Measurements from ENCODE around the gene GABRA4.

The GABRA4 gene

DNA sequence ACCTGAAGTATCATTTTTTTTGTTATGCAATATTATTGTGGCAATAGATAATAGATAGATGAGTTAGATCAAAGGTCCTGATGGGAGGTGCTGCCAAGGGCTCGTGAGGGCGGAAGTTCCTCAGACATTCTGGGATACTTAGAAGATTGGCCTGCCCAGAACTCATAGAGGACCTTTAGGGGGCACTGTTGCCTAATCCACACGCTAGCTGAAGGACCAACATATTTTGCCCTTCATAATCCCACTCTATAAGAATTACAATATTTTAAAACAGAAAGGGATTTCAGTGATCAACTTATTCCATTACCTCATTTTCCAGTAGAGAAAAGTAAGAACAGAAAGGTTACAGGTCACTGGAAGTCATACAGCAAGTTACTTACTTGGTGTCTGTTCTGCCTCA is 61.4 kb downstream of the GABRA4 start:
- H3K4me1 ChIP-seq (ENCODE audit: insufficient read depth, low read length): no peaks in the 10 kb centered on the region
- no peaks in the 10 kb centered on the region for H3K36me3 ChIP-seq (ENCODE audit: insufficient read depth, low read length)
- H3K9ac ChIP-seq (ENCODE audit: low read depth, low read length): no peak overlapping the region
- H3K9me3 ChIP-seq (ENCODE audit: control insufficient read depth, insufficient read depth, low read length): no peaks in the 10 kb centered on the region

DNA sequence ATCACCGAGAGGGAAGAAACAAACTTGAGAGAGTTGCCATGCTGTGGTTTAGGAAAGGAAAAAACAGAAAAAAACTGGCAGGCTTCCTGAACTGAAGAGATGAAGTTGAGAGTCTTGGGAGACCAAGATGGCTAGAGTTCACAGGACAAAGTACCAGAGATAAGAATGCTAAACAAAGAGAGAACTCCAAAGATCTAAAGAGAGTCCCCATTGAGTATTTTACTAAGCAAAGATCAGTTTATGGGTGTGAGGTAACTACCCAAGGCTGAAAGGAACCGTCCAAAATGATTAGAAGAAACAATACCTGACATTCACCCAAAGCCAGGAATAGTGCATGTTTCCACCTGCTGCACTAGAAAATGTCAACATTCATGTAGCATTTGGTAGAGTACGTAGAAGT is 62.5 kb downstream of the GABRA4 start:
- no peak overlapping the region for H3K9ac ChIP-seq (ENCODE audit: low read depth, low read length)
- H3K4me1 ChIP-seq (ENCODE audit: insufficient read depth, low read length): no peaks in the 10 kb centered on the region
- no peaks in the 10 kb centered on the region for H3K36me3 ChIP-seq (ENCODE audit: insufficient read depth, low read length)
- H3K9me3 ChIP-seq (ENCODE audit: control insufficient read depth, insufficient read depth, low read length): no peaks in the 10 kb centered on the region

DNA sequence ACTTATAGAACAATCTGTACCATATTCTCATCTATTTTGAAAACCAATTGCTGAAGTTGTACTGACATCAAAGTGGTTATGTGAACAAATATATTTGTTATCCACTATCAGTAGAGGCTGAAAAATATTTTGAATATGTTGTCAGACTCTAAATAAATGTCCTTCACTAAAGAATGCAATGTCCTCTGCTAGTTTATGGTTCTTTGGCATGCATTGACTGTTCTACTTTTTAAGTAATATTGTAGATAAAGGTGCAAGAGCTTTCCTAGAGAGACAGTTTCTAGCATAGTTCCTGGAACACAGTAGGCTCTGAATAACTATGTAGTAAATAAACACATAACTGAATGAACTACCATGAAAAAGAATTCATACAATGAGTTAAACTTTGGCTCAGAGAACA is 66.2 kb downstream of the GABRA4 start:
- Histone ChIP-seq H3K4me1 (ENCODE audit: insufficient read depth, low read length) (no peaks in the 10 kb centered on the region), H3K36me3 (ENCODE audit: insufficient read depth, low read length) (no peaks in the 10 kb centered on the region), H3K9me3 (ENCODE audit: control insufficient read depth, insufficient read depth, low read length) (no peaks in the 10 kb centered on the region), H3K9ac (ENCODE audit: low read depth, low read length) (no peak overlapping the region)

DNA sequence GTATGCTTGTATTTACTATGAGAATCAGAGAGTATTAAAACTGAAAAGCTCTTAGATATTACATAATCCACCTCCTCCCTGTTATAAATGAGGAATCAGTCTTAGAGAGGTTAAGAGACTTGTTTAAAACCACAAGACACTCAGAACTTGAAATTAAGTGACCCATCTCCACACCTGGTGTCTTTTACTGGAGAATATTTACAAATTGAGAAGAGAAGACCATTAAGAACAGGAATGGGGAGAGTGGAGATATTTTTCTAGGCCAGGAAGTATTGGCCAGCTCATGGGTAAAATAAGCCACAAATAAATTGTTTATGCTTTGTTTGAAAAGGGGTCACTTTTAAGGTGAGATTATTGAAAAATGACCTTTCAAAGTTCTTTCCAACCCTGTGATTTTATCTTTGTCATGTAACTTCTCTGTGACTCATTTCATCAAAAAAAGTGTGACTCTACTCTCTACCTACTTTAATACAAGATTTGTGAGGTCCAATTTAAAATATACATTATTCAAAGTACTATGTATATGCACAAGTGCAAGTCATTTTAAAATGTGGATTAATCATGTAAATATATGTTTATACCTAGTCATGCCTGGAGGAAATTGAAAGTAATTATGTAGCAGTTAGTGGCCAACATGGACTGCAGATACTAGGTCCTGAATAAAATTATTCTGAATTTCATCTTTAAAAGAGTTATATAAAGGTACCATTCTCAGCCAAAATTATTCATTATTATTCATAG is 68.4 kb downstream of the GABRA4 start:
- H3K9me3 ChIP-seq (ENCODE audit: control insufficient read depth, insufficient read depth, low read length): no peaks in the 10 kb centered on the region
- no peaks in the 10 kb centered on the region for H3K4me1 ChIP-seq (ENCODE audit: insufficient read depth, low read length)
- H3K36me3 ChIP-seq (ENCODE audit: insufficient read depth, low read length): no peaks in the 10 kb centered on the region
- no peak overlapping the region for H3K9ac ChIP-seq (ENCODE audit: low read depth, low read length)

DNA sequence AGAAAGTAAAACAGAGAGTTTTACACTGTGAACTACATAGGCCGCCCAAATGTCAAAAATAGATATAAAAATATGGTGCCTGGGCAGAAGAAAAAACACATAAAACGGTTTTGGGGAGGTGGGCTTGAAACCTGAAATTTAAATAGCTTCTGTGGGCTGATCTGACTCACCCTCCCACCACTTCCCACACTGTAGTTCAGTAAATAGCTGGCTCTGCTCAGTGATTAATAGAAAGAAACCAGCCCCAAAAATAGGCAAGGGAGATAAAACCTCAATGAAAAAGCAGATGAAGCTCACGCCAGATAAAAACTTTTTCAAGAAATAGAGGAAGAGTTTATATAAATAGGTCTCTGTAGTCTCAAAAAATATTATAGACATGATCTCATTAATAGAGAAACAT is 71.2 kb downstream of the GABRA4 start:
- Histone ChIP-seq H3K9me3 (ENCODE audit: control insufficient read depth, insufficient read depth, low read length) (no peaks in the 10 kb centered on the region), H3K36me3 (ENCODE audit: insufficient read depth, low read length) (no peaks in the 10 kb centered on the region), H3K9ac (ENCODE audit: low read depth, low read length) (no peak overlapping the region), H3K4me1 (ENCODE audit: insufficient read depth, low read length) (no peaks in the 10 kb centered on the region)

DNA sequence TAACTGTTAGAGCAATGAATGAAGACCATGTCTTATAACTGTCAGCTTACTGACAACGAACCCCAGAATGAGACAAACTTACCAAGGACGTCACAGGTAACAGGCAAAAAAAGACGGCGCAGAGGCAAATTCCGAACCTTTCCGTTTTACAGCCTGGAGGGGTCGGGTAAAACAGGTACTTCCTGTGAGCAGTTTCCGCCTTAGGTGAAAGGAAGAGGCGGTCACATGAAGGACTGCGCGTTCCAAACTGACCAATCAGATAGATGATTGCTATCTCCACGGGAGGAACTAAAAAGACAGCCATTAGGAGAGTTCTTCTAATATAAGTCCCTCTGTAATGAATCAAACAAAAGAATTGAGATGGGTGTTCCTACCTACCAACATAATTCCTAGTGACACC is 84.3 kb downstream of the GABRA4 start, which contains the start of gene COX7B2:
Gene COX7B2 (minus strand): TSS at position 168 of the 400 bp plus-strand sequence. CDS start 174,053 bp downstream, outside the sequence.
- H3K4me1 ChIP-seq (ENCODE audit: insufficient read depth, low read length): no peaks in the 10 kb centered on the region
- H3K36me3 ChIP-seq (ENCODE audit: insufficient read depth, low read length): no peaks in the 10 kb centered on the region
- H3K9ac ChIP-seq (ENCODE audit: low read depth, low read length): no peak within 1 kb of the TSS
- no peaks in the 10 kb centered on the region for H3K9me3 ChIP-seq (ENCODE audit: control insufficient read depth, insufficient read depth, low read length)

DNA sequence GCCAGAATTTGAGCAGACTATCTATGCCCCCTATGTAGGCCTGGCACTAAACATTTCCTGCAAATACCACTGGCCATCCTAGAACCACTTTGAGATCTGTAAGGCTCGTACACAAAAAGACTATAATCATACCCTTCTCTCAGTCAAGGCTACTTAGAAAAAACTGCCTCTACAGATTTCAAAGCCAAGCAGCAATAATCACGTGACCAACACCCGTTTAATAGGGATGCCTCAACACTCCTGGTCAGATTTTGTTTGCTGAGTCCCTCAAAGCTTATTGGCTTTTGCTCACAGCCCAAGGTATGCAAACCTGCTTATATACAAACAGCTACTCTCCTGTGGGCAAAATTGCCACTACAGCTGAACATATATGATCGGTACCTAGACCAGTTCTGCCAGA is 85.2 kb downstream of the GABRA4 start:
- Histone ChIP-seq H3K4me1 (ENCODE audit: insufficient read depth, low read length) (no peaks in the 10 kb centered on the region), H3K9ac (ENCODE audit: low read depth, low read length) (no peak overlapping the region), H3K9me3 (ENCODE audit: control insufficient read depth, insufficient read depth, low read length) (no peaks in the 10 kb centered on the region), H3K36me3 (ENCODE audit: insufficient read depth, low read length) (no peaks in the 10 kb centered on the region)

DNA sequence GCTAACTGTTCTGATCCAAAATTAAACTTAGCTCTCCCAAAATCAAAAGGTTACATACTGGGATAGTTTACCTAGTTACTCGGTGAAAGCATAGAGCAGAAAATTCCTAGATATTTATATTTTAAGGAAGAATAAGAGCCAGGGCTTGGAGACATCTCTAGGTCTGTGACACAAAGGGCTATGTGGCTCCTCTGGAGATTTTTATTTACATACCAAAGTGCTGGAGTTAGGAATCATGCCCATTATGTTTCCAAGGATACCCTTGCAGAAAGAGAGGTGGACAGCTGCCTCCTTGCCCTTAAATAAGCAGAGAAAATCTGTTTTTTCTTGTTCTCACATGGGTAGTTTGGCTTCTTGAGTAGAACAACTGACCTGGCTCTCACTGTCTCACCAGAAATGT is 93.3 kb downstream of the GABRA4 start:
- no peak overlapping the region for H3K9ac ChIP-seq (ENCODE audit: low read depth, low read length)
- H3K36me3 ChIP-seq (ENCODE audit: insufficient read depth, low read length): no peaks in the 10 kb centered on the region
- H3K9me3 ChIP-seq (ENCODE audit: control insufficient read depth, insufficient read depth, low read length): no peaks in the 10 kb centered on the region

DNA sequence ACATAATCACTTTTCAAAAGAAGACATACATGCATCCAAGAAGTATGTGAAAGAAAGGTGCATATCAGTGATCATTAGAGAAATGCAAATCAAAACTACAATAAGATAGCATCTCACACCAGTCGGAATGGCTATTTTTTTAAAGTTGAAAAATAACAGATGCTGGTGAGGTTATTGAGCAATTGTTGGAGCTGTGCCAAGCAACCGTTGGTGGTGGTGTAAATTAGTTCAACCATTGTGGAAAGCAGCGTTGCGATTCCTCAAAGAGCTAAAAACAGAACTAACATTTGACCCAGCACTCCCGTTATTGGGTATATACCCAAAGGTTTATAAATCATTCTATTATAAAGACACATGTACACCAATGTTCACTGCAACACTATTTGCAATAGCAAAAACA is 98.6 kb downstream of the GABRA4 start:
- H3K9me3 ChIP-seq (ENCODE audit: control insufficient read depth, insufficient read depth, low read length): no peaks in the 10 kb centered on the region
- no peak overlapping the region for H3K9ac ChIP-seq (ENCODE audit: low read depth, low read length)
- no peaks in the 10 kb centered on the region for H3K36me3 ChIP-seq (ENCODE audit: insufficient read depth, low read length)
- H3K4me1 ChIP-seq (ENCODE audit: insufficient read depth, low read length): no peaks in the 10 kb centered on the region

More for the DNA sequence above, 93.3 kb downstream of the GABRA4 start:
- no peaks in the 10 kb centered on the region for H3K4me1 ChIP-seq (ENCODE audit: insufficient read depth, low read length)

DNA sequence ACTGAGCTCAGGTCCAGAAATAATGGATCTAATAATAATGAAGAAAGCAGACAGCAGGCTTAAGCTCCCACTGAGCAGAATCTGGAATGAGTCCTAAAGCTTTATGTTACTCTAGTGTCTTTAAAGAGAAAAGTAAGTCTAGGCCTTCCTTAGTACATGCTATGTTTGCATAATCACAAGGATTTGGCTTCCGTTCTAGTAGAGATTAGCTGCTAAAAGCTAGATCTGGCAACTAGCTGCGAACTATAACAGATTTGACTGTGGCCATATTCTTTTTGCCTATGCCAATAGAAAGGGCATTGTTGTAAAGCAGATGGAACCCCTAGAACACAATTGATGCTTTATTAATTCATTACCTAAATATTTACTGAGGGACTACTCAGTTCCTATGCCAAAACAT is 103.3 kb downstream of the GABRA4 start:
- Histone ChIP-seq H3K9me3 (ENCODE audit: control insufficient read depth, insufficient read depth, low read length) (no peaks in the 10 kb centered on the region), H3K36me3 (ENCODE audit: insufficient read depth, low read length) (no peaks in the 10 kb centered on the region), H3K4me1 (ENCODE audit: insufficient read depth, low read length) (no peaks in the 10 kb centered on the region), H3K9ac (ENCODE audit: low read depth, low read length) (no peak overlapping the region)

DNA sequence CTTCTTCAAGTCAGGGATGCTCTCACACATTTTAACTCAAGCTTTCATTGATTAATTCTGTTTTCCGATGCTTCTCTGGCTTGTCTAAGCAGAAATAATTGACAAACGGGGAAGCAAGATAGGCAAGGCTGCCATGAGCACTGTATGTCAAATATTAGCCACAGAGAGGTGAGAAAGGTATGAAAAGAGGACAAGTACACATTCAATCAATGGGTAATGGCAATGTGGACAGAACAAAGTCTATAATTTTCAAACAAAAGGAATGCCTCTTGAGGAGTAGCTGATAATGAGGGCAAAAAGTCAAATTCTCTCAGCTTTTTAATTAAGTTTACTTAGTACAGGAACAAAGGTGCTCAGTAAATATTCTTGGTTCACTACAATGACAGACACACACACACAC is 104.0 kb downstream of the GABRA4 start:
- no peaks in the 10 kb centered on the region for H3K4me1 ChIP-seq (ENCODE audit: insufficient read depth, low read length)
- no peaks in the 10 kb centered on the region for H3K9me3 ChIP-seq (ENCODE audit: control insufficient read depth, insufficient read depth, low read length)
- H3K9ac ChIP-seq (ENCODE audit: low read depth, low read length): no peak overlapping the region
- no peaks in the 10 kb centered on the region for H3K36me3 ChIP-seq (ENCODE audit: insufficient read depth, low read length)

DNA sequence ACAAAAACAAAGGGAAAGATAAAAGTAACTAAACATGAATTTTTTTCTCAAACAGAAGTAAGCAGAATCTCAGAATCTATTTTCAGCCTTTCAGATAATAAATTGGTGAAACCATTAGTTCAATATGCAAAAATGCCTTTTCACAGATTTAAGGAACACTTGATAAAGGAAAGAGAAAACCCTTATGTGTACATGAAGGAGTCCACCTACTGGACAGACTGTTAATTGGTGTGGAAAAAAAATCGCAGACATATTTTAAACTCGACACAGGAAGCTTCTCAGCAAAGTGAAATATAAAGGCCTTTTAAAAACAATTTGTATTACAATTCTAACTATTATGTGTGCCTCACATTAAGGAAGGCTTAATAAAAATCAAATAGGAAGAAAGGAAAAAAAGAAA is 106.7 kb downstream of the GABRA4 start:
- Histone ChIP-seq H3K36me3 (ENCODE audit: insufficient read depth, low read length) (no peaks in the 10 kb centered on the region), H3K9me3 (ENCODE audit: control insufficient read depth, insufficient read depth, low read length) (no peaks in the 10 kb centered on the region), H3K9ac (ENCODE audit: low read depth, low read length) (no peak overlapping the region), H3K4me1 (ENCODE audit: insufficient read depth, low read length) (no peaks in the 10 kb centered on the region)

DNA sequence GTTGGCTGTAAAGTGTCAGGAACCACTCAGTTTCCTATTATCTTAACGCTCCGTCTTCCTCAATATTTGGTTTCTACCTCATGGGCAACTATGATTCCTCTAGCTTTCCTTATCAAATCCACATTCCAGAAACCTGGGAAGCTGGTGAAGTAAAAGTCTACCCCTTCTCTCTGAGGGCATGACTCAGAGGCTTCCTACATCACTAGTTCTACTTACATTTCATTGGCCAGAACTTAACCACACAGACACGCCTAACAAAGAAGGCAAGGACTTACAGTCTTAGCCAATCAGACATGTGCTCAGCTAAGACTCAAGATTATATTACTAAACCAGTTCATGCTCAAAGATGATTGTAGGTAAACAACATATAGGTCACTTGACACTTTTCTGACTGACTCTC is 114.7 kb downstream of the GABRA4 start:
- H3K9ac ChIP-seq (ENCODE audit: low read depth, low read length): no peak overlapping the region
- H3K4me1 ChIP-seq (ENCODE audit: insufficient read depth, low read length): no peaks in the 10 kb centered on the region
- H3K36me3 ChIP-seq (ENCODE audit: insufficient read depth, low read length): no peaks in the 10 kb centered on the region
- no peaks in the 10 kb centered on the region for H3K9me3 ChIP-seq (ENCODE audit: control insufficient read depth, insufficient read depth, low read length)

DNA sequence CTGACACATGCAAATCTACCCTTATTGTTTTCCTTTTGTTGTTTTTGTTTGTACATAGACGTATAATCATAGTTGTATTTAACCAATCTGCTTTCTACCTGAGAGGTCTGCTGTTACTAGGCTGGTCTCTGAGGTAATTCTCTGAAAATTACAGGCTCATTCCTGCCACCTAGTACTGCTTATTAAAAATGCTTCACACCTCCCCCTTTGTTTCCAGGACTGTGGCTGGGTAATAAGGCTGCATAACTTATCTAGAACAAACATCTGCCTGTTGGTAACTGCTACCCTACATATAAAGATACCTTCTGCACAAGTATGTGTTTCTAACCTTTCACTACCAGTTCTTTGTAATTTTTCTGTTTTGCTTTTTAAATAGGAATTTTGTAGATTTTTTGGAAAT is 118.6 kb downstream of the GABRA4 start:
- no peak overlapping the region for H3K9ac ChIP-seq (ENCODE audit: low read depth, low read length)
- no peaks in the 10 kb centered on the region for H3K4me1 ChIP-seq (ENCODE audit: insufficient read depth, low read length)
- H3K36me3 ChIP-seq (ENCODE audit: insufficient read depth, low read length): no peaks in the 10 kb centered on the region
- H3K9me3 ChIP-seq (ENCODE audit: control insufficient read depth, insufficient read depth, low read length): no peaks in the 10 kb centered on the region

DNA sequence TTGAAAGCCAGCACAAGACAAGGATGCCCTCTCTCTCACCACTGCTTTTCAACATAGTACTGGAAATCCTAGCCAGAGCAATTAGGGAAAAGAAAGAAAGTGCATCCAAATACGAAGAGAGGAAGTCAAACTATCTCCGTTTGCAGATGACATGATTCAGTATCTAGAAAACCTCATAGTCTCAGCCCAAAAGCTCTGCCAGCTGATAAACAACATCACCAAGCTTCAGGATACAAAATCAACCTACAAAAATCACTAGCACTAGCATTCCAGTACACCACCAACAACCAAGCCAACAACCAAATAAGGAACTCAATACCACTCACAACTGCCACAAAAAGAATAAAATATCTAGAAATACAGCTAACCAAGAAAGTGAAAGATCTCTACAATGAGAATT is 123.0 kb downstream of the GABRA4 start:
- no peaks in the 10 kb centered on the region for H3K36me3 ChIP-seq (ENCODE audit: insufficient read depth, low read length)
- H3K9me3 ChIP-seq (ENCODE audit: control insufficient read depth, insufficient read depth, low read length): no peaks in the 10 kb centered on the region
- no peaks in the 10 kb centered on the region for H3K4me1 ChIP-seq (ENCODE audit: insufficient read depth, low read length)
- no peak overlapping the region for H3K9ac ChIP-seq (ENCODE audit: low read depth, low read length)
